WTC11 (cell line): Measurements from ENCODE around the gene PAFAH1B2. TPM values are rescaled to one million over a fixed set of nuclear protein-coding genes. Genes with fewer than 3 reads are reported as not detected.
"Not testable (repeated sequence)": the region's sequence is repeated elsewhere in the genome, so short reads cannot be mapped to it uniquely, and the experiment has no call there.

Experiments used
- ATAC-seq: fragments of 200-7000 bp; cut with Tn5 transposase; 2 replicates; pipeline ENCODE4 v1.10.0; 2021; ENCODE audit warnings: mild to moderate bottlenecking, moderate library complexity
- CTCF ChIA-PET: fragments of 300-600 bp; sonication (Branson Sonifier 250); formaldehyde crosslinking; loops from one replicate; lab custom pipeline; 2021; ENCODE audit warnings: antibody characterized with exemption; lab: Charles Lee
- POLR2A ChIA-PET: fragments of 350-600 bp; sonication (Branson Sonifier 250); formaldehyde crosslinking; loops from one replicate; lab custom pipeline; 2021; ENCODE audit warnings: antibody characterized with exemption; lab: Charles Lee
- DNase-seq: peaks from one replicate; pipeline ENCODE4 v3.0.0; 2021; ENCODE audit warnings: low spot score
- H3K27ac Mint-ChIP-seq: 2 replicates; pipeline ENCODE4 v1.8.0; 2021; ENCODE audit warnings: mixed read lengths
- H3K27me3 Mint-ChIP-seq: 2 replicates; pipeline ENCODE4 v1.8.0; 2021; ENCODE audit warnings: low read depth, mild to moderate bottlenecking, moderate library complexity, mixed read lengths
- H3K36me3 Mint-ChIP-seq: 2 replicates; pipeline ENCODE4 v1.8.0; 2021; ENCODE audit warnings: mixed read lengths
- H3K4me1 Mint-ChIP-seq: 2 replicates; pipeline ENCODE4 v1.8.0; 2022; ENCODE audit warnings: mixed read lengths
- H3K4me3 Mint-ChIP-seq: 2 replicates; pipeline ENCODE4 v1.8.0; 2021; ENCODE audit warnings: mild to moderate bottlenecking, moderate library complexity, mixed read lengths
- H3K9me3 Mint-ChIP-seq: 2 replicates; pipeline ENCODE4 v1.8.0; 2021; ENCODE audit warnings: mixed read lengths
- AR ChIP-seq: fragments of 250-450 bp; sonication (Bioruptor Pico); IDR thresholded peaks from 2 replicates; pipeline ENCODE4 v1.9.0; 2021; ENCODE audit warnings: mild to moderate bottlenecking
- E2F1 ChIP-seq: sonication (generic); formaldehyde crosslinking; IDR thresholded peaks from 2 replicates; pipeline ENCODE4 v1.8.0; 2022; ENCODE audit warnings: mild to moderate bottlenecking, missing genetic modification reagents
- ELF4 ChIP-seq: sonication (generic); formaldehyde crosslinking; IDR thresholded peaks from 2 replicates; pipeline ENCODE4 v1.8.1; 2022; ENCODE audit warnings: low read depth, mild to moderate bottlenecking, moderate library complexity, missing genetic modification reagents
- ETV6 ChIP-seq: sonication (generic); formaldehyde crosslinking; IDR thresholded peaks from 2 replicates; pipeline ENCODE4 v1.8.1; 2022; ENCODE audit warnings: mild to moderate bottlenecking, missing genetic modification reagents
- HMGA2 ChIP-seq: fragments of 250-450 bp; sonication (Bioruptor Pico); IDR thresholded peaks from 2 replicates; pipeline ENCODE4 v1.4.0; 2021; ENCODE audit warnings: mild to moderate bottlenecking, moderate library complexity
- HMGXB4 ChIP-seq: sonication (generic); formaldehyde crosslinking; IDR thresholded peaks from 2 replicates; pipeline ENCODE4 v1.8.1; 2023; ENCODE audit warnings: mild to moderate bottlenecking, moderate library complexity, missing genetic modification reagents
- JUN ChIP-seq: sonication (generic); formaldehyde crosslinking; IDR thresholded peaks from 2 replicates; pipeline ENCODE4 v1.8.0; 2023; ENCODE audit warnings: mild to moderate bottlenecking, missing genetic modification reagents
- SMAD3 ChIP-seq: sonication (generic); formaldehyde crosslinking; IDR thresholded peaks from 2 replicates; pipeline ENCODE4 v1.8.0; 2022; ENCODE audit warnings: missing genetic modification reagents, mild to moderate bottlenecking, borderline replicate concordance
- SMAD4 ChIP-seq: sonication (generic); formaldehyde crosslinking; IDR thresholded peaks from 2 replicates; pipeline ENCODE4 v1.8.0; 2022; ENCODE audit warnings: mild to moderate bottlenecking, missing genetic modification reagents
- USF1 ChIP-seq: sonication (generic); formaldehyde crosslinking; IDR thresholded peaks from 2 replicates; pipeline ENCODE4 v1.8.0; 2022; ENCODE audit warnings: mild to moderate bottlenecking, missing genetic modification reagents
- ZNF532 ChIP-seq: fragments of 250-450 bp; sonication (Bioruptor Pico); IDR thresholded peaks from 2 replicates; pipeline ENCODE4 v1.9.0; 2021; ENCODE audit warnings: mild to moderate bottlenecking, borderline replicate concordance
- ZSCAN18 ChIP-seq: fragments of 250-450 bp; sonication (Bioruptor Pico); IDR thresholded peaks from 2 replicates; pipeline ENCODE4 v2.1.2; 2022; ENCODE audit warnings: mild to moderate bottlenecking, moderate library complexity
- total RNA-seq: library from RNA; stranded (reverse); gene quantifications from 3 replicates; pipeline ENCODE4 v1.2.3, GENCODE V29; 2021

The PAFAH1B2 gene
- total RNA-seq, 1 experiment from 2014 or later: 138 TPM

GRCh38 chr11:117128289-117128688, 15.8 kb upstream of the PAFAH1B2 start (continued):
- no peak for TF ChIP-seq AR (CRISPR knock-in tag)
- TF ChIP-seq, all 79 proteins: peak for 0

- POLR2A ChIA-PET: interaction anchor here (0.7 kb wide), 1 partner anchor 26 kb away, joined by 3 read pairs; no protein-coding TSS in a partner anchor
- H3K4me1 Mint-ChIP-seq, DNase-seq, CTCF ChIA-PET, H3K36me3 Mint-ChIP-seq, H3K9me3 Mint-ChIP-seq, ATAC-seq, H3K27ac Mint-ChIP-seq, H3K27me3 Mint-ChIP-seq, H3K4me3 Mint-ChIP-seq: not testable (repeated sequence)
Observed at GRCh38 chr11:117130396-117130795, 13.7 kb upstream of the PAFAH1B2 start.

- Mint-ChIP-seq H3K36me3 (no peaks in the 10 kb centered on the region), H3K27ac (no peak overlapping the region), H3K27me3 (no peaks in the 10 kb centered on the region), H3K4me3 (no peak overlapping the region), H3K9me3 (no peaks in the 10 kb centered on the region)
- CTCF ChIA-PET: no interaction called here
- DNase-seq: no peak
- no peak for TF ChIP-seq ZSCAN18 (CRISPR knock-in tag)
- no peak for TF ChIP-seq HMGXB4 (CRISPR knock-in tag)
- TF ChIP-seq ZNF532 (CRISPR knock-in tag): no peak
- no peak for TF ChIP-seq E2F1 (CRISPR knock-in tag)
- TF ChIP-seq, all 79 proteins: peak for 0
- ATAC-seq: no peak
- POLR2A ChIA-PET: interaction anchor here (0.7 kb wide), 1 partner anchor 26 kb away, joined by 3 read pairs; no protein-coding TSS in a partner anchor
- no peaks in the 10 kb centered on the region for H3K4me1 Mint-ChIP-seq
Observed at GRCh38 chr11:117130879-117131278, 13.2 kb upstream of the PAFAH1B2 start.

GRCh38 chr11:117134431-117134830, 9.7 kb upstream of the PAFAH1B2 start:
- Mint-ChIP-seq H3K4me3 (no peak overlapping the region), H3K27me3 (no peaks in the 10 kb centered on the region; the same call in 1 of the 2 replicates), H3K4me1 (peaks cover 6% of the 10 kb centered on the region; the same call in 1 of the 2 replicates), H3K9me3 (no peaks in the 10 kb centered on the region), H3K27ac (no peak overlapping the region), H3K36me3 (no peaks in the 10 kb centered on the region)
- no peak for DNase-seq
- CTCF ChIA-PET: no interaction called here
- no peak for ATAC-seq
- TF ChIP-seq ETV6 (CRISPR knock-in tag) (no peak), JUN (CRISPR knock-in tag) (no peak), SMAD3 (CRISPR knock-in tag) (no peak), ELF4 (CRISPR knock-in tag) (no peak), HMGA2 (CRISPR knock-in tag) (no peak), USF1 (CRISPR knock-in tag) (no peak), SMAD4 (CRISPR knock-in tag) (no peak)
- POLR2A ChIA-PET: no interaction called here

- DNase-seq, CTCF ChIA-PET, POLR2A ChIA-PET, ATAC-seq, H3K27ac Mint-ChIP-seq, H3K36me3 Mint-ChIP-seq, H3K9me3 Mint-ChIP-seq, H3K27me3 Mint-ChIP-seq, H3K4me1 Mint-ChIP-seq, H3K4me3 Mint-ChIP-seq: not testable (repeated sequence)
Observed at GRCh38 chr11:117134979-117135378, 9.1 kb upstream of the PAFAH1B2 start.
